SK-N-DZ (cell line): ENCODE data around the gene PIK3CB.
"Not testable (repeated sequence)": the region's sequence is repeated elsewhere in the genome, so short reads cannot be mapped to it uniquely, and the experiment has no call there.

ENCODE experiments used
- DNase-seq: peaks from one replicate; pipeline ENCODE4 v3.0.0-alpha.2; 2015; ENCODE audit warnings: low spot score

Gene PIK3CB

DNA sequence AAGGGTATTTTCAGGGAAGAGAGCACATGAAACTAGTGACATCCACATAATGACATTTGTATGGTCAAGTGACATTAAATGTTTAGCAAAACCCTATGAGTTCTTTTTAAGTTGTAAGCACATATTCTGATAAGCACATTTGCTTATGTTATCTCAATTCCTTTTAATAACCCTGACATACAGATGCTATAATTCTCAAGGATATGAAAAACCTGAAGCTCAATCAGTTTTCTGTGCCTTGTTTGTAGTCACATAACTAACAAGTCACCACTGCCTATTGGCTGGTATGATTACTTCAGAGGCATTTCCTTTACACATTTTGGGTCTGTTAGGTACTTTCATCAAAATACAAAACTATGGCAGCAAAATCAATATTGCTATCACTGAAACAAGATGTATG is 152.1 kb downstream of the PIK3CB start:
- DNase-seq = no peak

DNA sequence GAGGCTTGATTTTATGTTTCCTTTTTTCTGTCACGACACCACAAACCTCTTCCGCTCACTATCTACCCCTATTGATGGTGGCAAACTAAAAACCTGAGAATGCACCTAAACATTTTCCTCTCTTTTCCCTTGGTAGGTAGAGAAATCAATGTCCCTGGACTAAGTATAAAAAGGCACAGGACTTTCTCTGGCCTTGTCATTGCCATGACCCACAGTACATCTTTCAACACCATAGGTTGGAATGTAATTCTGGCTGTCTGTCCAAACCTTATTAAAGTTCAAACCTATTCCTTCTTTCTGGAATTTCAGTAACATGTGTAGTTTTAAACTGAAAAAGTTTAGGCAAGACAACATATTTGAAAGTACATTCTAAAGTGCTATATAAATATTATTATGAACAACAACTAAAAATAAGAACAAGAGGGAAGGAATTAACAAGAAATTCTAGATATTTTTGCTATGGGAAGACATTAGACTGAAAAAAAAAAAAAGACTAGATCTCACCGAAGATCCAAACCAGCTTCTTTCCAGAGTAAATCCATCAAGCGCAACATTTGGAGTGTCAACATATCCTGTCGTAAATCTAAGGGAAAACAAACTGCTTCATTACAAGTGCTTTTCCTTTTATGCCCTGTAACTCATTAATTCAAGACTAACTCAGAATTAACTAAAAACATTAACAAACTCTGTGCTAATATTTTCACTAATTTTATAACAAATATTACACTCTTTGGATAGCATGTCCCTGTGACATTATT is 153.1 kb downstream of the PIK3CB start:
- no peak for DNase-seq

DNA sequence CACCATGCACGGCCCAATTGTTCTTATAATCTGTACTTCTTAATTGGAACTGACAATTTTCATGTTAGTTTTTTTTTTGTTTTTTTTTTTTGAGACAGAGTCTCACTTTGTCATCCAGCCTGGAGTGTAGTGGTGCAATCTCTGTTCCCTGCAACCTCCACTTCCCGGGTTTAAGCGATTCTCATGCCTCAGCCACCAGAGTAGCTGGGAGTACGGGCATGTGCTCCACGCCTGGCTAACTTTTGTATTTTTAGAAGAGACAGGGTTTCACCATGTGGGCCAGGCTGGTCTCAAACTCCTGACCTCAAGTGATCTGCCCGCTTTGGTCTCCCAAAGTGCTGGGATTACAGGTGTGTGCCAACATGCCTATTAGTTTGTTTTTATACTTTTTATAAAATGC is 153.8 kb downstream of the PIK3CB start:
- not testable (repeated sequence) for DNase-seq

DNA sequence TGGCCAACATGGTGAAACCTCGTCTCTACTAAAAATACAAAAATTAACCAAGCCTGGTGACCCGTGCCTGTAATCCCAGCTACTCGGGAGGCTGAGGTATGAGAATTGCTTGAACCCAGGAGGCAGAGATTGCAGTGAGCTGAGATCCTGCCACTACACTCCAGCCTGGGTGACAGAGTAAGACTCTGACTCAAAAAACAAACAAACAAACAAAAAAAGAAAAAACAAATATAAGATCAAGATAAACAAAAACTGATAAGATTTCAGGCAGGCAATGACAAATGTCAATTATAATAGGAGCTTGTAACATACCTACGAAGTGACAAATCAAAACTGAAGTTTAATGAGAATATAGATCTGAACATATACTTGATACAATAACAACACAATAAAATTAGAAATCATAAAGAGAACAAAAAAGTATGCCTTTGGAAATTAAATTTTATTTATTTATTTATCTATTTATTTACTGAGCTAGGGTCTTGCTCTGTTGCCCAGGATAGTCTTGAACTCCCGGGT is 155.8 kb downstream of the PIK3CB start:
- no peak for DNase-seq

DNA sequence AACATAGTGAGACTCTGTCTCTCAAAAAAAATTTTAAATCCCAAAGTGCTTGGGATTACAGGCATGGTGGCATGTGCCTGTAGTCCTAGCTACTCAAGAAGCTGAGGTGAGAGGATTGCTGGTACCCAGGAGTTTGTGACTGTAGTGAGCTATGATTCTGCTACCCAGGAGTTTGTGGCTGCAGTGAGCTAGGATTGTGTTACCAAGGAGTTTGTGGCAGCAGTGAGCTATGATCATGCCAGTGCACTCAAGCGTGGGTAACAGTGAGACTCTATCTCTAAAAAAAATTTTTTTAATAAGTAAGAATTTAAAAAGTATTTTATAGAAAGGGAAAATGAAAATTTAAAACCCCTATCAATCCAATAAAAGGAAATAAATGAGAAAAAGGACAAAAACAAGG is 156.6 kb downstream of the PIK3CB start:
- no peak for DNase-seq

DNA sequence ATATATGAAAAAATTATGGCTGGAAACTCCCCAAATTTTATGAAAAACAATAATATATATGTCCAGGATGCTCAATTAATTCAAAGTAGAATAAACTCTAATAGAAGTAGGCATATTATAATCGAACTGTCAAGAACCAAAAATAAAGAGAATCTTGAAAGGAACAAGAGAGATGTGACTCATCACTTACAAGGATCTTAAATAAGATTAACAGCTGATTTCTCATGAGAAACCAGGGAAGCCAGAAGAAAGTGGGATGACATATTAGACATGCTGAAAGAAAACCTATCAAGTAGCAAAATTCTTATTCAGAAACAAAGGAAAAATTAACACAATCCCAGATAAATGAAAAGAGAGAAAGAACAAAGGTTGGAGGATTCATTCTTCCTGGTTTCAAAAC is 159.3 kb downstream of the PIK3CB start:
- no peak for DNase-seq

DNA sequence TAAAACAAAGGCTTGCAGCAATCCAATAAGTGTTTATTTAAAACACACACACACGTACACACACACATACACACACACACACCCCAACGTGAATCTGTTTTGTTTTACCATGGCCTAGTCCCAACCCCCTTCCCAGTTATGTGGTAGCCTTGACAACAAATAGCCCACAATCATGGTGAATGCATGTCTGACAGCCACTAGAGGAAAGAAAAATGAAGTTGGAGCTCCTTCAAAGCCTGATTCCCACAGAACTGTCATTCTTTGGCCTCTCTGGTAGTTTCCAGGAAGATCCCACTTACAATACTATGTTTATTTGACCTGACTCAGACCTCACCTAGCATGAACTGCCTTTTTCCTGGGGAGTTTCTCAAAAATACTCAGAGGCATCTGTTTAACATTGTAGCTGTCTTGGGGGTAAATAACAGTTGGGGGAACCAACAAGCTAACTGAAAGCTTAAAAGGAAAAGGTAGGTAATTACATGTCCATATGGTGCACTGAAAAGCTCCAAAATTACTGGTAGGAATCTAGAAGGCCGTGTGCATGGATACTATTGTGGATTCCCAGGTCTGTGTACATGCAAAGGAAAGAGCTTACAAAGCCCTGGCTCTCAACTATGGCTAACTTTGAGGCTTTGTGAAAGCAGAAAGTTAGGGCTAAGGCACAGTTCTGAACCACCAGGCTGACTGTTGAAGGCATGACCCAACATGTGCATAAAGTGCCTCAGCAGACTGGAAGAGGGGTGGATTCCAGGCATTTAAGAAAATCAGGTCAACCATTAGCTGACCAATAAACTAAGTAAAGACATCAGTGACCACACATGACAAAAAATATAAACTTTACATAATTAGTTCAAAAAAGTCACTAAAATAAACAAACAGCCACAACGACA is 160.8 kb downstream of the PIK3CB start:
- DNase-seq = no peak

DNA sequence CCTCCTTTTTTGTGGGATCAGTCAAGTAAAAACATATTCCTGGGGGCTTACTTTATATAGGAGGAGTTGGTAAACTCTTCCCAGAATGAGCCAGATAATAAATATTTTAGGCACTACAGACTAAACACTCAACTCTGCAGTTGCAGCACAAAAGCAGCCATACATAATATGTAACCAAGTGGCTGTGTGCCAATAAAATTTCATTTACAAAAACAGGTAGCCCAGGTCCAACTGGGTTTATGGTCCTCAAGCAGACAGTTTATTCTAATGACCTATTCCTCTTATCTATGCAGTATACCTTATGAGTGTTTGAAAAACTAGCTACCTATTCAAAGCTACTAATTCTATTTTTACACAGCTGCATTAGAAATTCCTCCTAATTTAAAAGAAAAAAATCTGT is 164.3 kb downstream of the PIK3CB start:
- DNase-seq = no peak

DNA sequence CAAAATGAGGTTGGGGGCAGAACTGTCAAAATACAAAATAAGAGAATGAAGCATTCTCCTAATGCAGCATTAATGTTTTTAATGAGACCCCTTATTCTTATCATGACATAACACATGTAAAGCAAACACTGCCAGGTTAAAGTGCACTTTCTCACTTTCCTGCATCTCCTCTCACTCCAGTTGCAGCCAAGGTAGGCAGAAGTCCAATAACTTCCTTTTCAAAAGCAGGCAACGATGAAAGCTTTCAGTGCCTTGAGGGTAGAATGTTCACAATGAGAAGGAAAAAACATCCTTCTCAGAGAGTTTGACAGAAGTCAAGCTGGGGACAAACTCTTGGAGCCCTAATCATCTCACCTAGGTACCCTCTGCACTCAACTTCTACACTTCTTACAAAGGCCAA is 166.6 kb downstream of the PIK3CB start:
- no peak for DNase-seq

DNA sequence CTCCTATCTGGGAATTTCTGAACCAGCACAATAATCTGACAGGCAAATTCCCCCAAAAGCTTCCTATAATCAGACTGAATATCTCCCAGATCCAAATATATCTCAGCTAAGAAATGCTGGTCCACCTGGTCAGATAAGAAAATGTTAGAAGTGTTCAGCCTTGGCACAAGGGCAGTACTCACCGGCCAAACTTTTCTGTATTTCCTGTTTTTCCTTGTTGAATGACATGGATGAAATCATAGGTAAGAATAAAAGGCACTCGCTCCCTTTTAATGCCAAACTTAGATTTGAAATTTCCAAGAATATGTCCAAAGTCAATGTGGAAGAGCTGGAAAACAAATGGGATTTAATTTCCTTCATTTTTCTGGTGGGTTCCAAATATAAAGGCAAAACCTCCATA is 177.2 kb downstream of the PIK3CB start:
- DNase-seq = no peak

DNA sequence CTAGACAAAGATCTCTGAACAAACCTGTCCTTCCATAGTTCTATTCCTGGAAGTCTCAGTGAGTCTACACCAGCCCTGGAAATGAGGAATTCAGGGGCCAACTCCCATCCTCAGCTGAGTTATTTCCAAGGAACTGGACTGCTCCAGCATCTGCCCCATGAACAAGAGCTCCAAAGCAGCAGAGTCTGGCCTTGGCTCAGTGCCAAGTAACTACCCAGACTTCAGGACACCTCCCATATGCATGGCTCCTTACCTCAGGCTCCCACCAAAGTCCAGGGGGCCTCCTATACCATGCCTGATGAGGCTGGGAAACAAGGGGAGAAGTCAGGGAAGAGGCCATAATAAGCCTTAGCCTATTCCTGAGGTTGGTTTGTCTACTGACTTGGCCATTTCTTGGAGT is 181.2 kb downstream of the PIK3CB start:
- DNase-seq = no peak

DNA sequence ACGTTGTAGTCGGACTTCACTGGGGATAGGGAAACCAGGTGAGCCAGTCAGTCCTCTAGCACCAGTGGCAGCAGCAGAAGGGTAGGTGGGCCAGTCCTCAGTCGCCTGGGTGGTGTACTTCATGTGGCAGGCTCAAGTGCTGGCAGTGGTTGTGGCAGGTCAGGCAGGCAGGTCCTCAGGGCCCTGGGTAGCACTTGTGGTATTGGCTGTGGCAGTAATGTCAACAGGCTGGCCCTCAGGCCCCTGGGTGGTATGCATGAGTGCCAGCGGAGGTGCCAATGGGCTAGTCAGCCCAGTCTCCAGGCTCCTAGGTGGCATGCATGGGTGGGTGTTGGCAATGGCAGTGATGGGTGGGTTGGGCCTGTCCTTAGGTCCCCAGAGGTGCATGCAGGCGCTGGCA is 185.6 kb downstream of the PIK3CB start:
- DNase-seq = no peak

DNA sequence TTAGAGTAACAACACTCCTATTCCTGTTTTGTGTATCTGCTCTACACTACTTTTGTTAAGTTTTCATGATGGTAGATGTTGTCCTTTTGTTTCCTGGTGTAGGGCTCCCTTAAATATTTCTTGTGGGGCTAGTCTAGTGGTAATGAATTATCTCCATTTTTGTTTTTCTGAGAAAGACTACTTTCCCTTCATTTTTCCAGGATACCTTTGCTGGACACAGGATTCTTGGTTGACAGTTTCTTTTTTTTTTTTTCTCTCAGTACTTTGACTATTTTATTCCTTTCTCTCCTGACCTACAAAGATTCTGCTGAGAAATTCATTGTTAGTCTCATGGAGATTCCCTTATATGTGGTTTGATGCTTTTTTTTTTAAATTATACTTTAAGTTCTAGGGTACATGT is 188.2 kb downstream of the PIK3CB start:
- no peak for DNase-seq

DNA sequence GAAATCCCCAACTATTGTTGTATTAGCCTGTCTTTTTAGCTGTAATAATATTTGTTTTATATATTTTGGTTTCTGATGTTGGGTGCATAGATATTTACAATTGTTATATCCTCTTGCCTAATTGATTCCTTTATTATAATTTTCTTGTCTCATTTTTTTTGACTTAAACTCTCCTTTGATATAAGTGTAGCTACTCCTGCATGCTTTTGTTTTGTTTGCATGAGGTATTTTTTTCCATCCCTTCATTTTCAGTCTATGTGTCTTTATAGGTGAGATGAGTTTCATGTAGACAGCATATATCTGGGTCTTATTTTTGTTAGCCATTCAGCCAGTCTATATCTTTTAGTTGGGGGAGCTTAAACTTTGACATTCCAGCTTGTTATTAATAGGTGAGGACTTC is 188.7 kb downstream of the PIK3CB start:
- no peak for DNase-seq

DNA sequence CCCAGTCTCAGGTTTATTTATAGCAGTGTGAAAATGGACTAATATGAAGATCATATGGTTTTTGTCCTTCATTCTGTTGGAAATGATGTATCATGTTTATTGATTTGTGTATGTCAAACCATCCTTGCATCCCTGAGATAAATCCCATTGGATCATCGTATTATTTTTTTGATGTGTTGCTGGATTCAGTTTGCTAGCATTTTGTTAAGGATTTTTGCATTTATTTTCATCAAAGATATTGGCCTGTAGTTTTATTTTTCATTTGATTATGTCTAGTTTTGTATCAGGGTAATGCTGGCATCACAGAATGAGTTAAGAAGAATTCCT is 191.8 kb downstream of the PIK3CB start:
- no peak for DNase-seq

DNA sequence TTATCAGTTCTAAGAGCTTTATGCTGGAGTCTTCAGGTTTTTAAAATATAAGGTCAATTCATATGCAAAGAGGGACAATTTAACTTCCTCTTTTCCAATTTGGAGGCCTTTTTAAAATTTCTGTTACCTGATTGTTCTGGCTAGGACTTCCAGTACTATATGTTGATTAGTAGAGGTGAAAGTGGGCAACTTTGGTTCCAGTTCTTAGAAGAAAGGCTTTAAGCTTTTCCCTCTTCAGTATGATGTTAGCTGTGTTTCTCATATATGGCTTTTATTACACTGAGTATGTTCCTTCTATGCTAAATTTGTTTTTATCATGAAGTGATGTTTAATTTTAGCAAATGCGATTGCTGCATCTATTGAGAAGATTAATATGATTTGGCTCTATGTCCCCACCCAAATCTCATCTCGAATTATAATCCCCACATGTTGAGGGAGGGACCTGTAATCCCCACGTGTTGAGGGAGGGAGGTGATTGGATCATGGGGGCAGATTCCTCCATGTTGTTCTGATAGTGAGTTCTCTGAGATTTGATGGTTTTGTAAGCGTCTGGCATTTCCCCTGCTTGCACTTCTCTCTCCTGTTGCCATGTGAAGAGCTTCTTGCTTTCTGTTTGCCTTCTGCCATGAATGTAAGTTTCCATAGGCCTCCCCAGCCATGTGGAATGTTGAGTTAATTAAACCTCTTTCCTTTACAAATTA is 192.4 kb downstream of the PIK3CB start:
- DNase-seq = no peak

DNA sequence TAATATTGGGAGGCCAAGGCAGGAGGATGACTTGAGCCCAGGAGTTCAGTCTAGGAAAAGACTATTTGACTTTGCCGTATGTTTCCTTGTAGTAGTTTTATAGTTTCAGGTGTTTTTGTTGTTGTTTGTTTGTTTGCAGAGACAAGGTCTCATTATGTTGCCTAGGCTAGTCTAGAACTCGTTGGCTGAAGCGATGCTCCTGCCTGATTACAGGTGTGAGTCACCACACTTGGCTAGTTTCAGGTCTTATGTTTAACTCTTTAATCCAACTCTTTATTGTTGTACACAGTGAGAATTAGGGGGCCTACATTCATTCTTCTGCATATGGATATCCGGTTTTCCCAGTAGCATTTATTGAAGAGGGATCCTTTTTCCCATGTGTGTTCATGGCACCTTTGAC is 194.2 kb downstream of the PIK3CB start:
- DNase-seq = no peak

DNA sequence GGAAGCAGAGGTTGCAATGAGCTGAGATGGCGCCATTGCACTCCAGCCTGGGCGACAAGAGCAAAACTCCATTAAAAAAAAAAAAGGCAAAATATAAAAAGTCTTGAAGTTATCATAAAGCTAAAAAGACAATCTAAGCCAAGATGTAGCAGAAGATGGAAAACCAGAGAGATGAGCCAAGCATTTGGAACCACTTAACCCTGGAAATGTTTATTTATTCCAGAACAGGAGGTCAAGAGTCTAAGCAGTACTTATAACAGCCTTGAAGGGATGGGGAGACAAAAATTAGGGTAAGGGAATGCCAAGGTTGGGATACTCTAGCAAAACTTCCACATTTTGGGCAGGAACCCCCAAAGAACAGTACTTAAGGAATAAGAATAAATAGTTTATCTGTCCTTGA is 196.1 kb downstream of the PIK3CB start:
- no peak for DNase-seq

DNA sequence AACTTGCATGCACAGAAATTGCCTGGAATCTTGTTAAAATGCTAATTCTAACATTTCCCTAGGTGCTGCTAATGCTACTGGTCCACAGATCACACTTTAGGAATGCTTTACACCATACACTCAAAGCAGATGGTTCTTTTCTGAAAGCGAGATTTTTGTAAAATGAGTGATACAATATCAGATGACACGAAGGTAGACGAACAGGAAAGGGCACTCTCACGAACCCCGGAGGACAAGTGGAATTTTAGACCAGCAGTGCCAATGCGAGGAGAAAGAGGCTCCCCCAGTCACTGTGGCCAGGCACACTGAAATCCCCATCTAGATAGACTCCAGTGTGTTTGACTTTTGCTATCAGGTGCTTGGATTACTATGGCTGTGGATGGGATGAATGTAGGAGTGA is 205.2 kb downstream of the PIK3CB start:
- DNase-seq = no peak

DNA sequence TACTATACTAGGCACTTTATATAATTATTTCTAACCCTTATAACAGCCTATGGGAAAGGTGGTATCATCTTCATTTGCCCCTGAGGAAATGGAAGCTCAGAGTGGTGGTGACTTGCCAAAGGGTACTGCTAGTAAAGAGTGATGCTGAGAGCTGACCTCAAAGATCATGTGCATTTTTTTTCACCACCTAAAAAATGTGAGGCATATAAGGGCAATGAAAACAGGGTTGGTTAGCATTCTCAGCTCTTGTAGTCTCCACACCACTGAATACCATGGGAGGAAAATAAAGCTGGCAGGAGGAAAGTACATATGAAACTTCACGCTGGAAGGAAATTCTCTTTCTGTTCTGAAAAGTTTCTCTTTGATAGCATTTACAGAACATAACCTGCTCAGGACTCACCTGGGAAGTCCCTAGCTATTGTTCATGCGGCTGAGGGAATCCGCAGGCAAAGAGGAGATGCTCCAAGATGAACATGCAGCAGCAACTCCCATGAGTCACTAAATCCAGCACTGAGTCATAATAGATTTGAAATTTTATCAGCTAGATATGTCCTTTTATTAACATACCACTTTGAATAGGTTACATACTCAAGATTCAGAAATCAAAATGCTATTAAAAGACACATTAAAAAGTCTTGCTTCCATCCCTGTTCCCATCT is 208.9 kb downstream of the PIK3CB start:
- DNase-seq = no peak

DNA sequence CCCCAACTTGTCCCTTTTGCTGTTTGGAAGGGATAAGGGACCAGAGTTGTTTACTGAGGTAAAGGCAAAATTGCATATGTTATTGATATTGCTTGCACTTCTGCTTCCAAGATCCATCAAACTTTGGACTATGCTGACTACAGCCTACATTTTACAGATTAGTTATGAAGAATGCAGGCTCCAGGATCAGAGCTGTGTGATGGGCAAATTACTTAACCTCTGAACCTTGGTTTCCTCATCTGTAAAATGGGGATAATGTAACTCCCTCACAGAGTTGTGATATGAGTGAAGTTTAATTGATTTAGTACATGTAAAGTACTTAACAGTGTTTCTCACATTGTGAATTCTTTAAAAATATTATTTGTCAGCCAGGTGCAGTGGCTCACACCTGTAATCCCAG is 210.2 kb downstream of the PIK3CB start:
- DNase-seq = no peak

DNA sequence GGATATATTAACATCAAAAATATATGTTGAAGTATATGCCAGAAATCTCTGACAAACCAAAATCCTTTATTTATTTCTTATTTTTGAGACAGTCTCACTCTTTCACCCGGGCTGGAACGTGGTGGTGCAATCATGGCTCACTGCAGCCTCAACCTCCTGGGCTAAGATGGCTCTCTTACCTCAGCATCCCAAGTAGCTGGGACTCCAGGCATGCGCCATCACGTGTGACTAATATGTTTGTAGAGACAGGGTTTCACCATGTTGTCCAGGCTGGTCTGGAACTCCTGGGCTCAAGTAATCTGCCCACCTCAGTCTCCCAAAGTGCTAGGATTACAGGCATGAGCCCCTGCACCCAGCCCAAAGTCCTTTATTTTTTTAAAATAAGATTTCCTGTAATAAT is 214.3 kb downstream of the PIK3CB start:
- no peak for DNase-seq
